HepG2 (cell line): ENCODE data around the gene PRKAG3.

Experiments
- ATF5 ChIP-seq: sonication (generic); formaldehyde crosslinking; IDR thresholded peaks from 2 replicates; pipeline ENCODE4 v1.4.0; 2020; ENCODE audit warnings: mild to moderate bottlenecking, low read depth, missing genetic modification reagents
- CHD4 ChIP-seq: fragments of 200-600 bp; sonication (generic); IDR thresholded peaks from 2 replicates; pipeline ENCODE4 v1.7.0; 2017; ENCODE audit warnings: mild to moderate bottlenecking, low read length, borderline replicate concordance
- CTCF ChIP-seq: sonication (generic); formaldehyde crosslinking; IDR thresholded peaks from 2 replicates; pipeline ENCODE4 v1.5.0; 2020; ENCODE audit warnings: mild to moderate bottlenecking, missing genetic modification reagents, moderate library complexity
- FOXP1 ChIP-seq, 2 experiments: fragments of 450-650 bp in 1 of 2; IDR thresholded peaks; 2 replicates each; pipeline ENCODE4 v1.6.1; 2017 to 2018; ENCODE audit warnings: antibody characterized with exemption in 1 of 2
- GTF2F1 ChIP-seq: fragments of 150-350 bp; IDR thresholded peaks from 2 replicates; pipeline ENCODE4 v1.6.1; 2014; ENCODE audit warnings: low read length
- IKZF1 ChIP-seq: fragments of 450-650 bp; IDR thresholded peaks from 2 replicates; pipeline ENCODE4 v1.7.1; 2016
- MXI1 ChIP-seq: IDR thresholded peaks from 3 replicates; pipeline ENCODE4 v1.6.1; 2012; ENCODE audit warnings: low read depth, low read length, inconsistent platforms, borderline replicate concordance
- NFYB ChIP-seq: sonication (generic); formaldehyde crosslinking; IDR thresholded peaks from 2 replicates; pipeline ENCODE4 v1.4.0; 2020; ENCODE audit warnings: missing genetic modification reagents
- PATZ1 ChIP-seq: sonication (generic); formaldehyde crosslinking; IDR thresholded peaks from 2 replicates; pipeline ENCODE4 v1.4.0; 2020; ENCODE audit warnings: missing genetic modification reagents
- PBX3 ChIP-seq: sonication (generic); formaldehyde crosslinking; IDR thresholded peaks from 2 replicates; pipeline ENCODE4 v1.8.1; 2023; ENCODE audit warnings: missing genetic modification reagents, inconsistent platforms, borderline replicate concordance
- SRY ChIP-seq: sonication (generic); formaldehyde crosslinking; IDR thresholded peaks from 2 replicates; pipeline ENCODE4 v1.8.0; 2022; ENCODE audit warnings: mild to moderate bottlenecking, missing genetic modification reagents
- TCF7 ChIP-seq: sonication (generic); IDR thresholded peaks from 2 replicates; pipeline ENCODE4 v1.6.1; 2016; ENCODE audit warnings: antibody characterized with exemption, low read depth
- ZFP36 ChIP-seq: fragments of 150-350 bp; IDR thresholded peaks from 2 replicates; pipeline ENCODE4 v1.6.1; 2018; ENCODE audit warnings: borderline replicate concordance, low read length, low read depth; ENCODE audit not compliant: partially characterized antibody
- ZNF543 ChIP-seq: sonication (generic); formaldehyde crosslinking; IDR thresholded peaks from 2 replicates; pipeline ENCODE4 v1.4.0; 2020; ENCODE audit warnings: mild to moderate bottlenecking, missing genetic modification reagents

GRCh38 chr2:218858671-218859555 lies 27.3 kb upstream of the PRKAG3 start:
- TF ChIP-seq GTF2F1 (no peak), ZFP36 (no peak), FOXP1 (IDR thresholded peaks at IDR 0.05) (no peak), FOXP1 (CRISPR knock-in tag; IDR thresholded peaks at IDR 0.05) (no peak), NFYB (CRISPR knock-in tag) (no peak), TCF7 (no peak), MXI1 (no peak), CHD4 (no peak), CTCF (CRISPR knock-in tag) (no peak), ZNF543 (CRISPR knock-in tag) (no peak), ATF5 (CRISPR knock-in tag) (no peak), SRY (CRISPR knock-in tag) (no peak), PATZ1 (no peak), IKZF1 (no peak), PBX3 (CRISPR knock-in tag) (no peak)
